ENCODE data around the gene GJB2.

Gene GJB2

GRCh38 chr13:20185366-20186056, 7.2 kb downstream of the GJB2 start:
- Histone ChIP-seq H3K27ac (no peak overlapping the region), H3K4me3 (ENCODE audit: low read depth, low read length) (no peak overlapping the region), H3K36me3 (replicated peaks) (no peaks in the 10 kb centered on the region), H3K27me3 (replicated peaks) (peaks cover 8% of the 10 kb centered on the region)
- no peak for TF ChIP-seq CTCF (IDR thresholded peaks at IDR 0.05; ENCODE audit: low read depth, low read length, missing control alignments)
- in situ Hi-C loops (cut with HindIII; ENCODE audit: low pct_ligation_motif_present, low sequenced_read_pairs): loop anchor here (25.0 kb wide), 1 partner anchor 227 kb away; no protein-coding TSS in a partner anchor
- no peak for DNase-seq

- in situ Hi-C loops (cut with HindIII; ENCODE audit: low pct_ligation_motif_present, low sequenced_read_pairs): loop anchor here (25.0 kb wide), 1 partner anchor 230 kb away; no protein-coding TSS in a partner anchor
- DNase-seq: peak; percentile 38
- Histone ChIP-seq H3K27me3 (replicated peaks) (peaks cover 30% of the 10 kb centered on the region), H3K4me3 (ENCODE audit: low read depth, low read length) (no peak overlapping the region), H3K27ac (no peak overlapping the region), H3K36me3 (replicated peaks) (no peaks in the 10 kb centered on the region)
- TF ChIP-seq CTCF (IDR thresholded peaks at IDR 0.05; ENCODE audit: low read depth, low read length, missing control alignments): peak; percentile 92
These were observed 10.4 kb downstream of the GJB2 start for GRCh38 chr13:20182231-20182846.

- no peaks in the 10 kb centered on the region for H3K36me3 ChIP-seq (replicated peaks)
These were observed 11.6 kb downstream of the GJB2 start for GRCh38 chr13:20181188-20181587.

GRCh38 chr13:20178156-20178555, 14.6 kb downstream of the GJB2 start:
- Histone ChIP-seq H3K36me3 (replicated peaks) (no peaks in the 10 kb centered on the region), H3K27me3 (replicated peaks) (peaks cover 36% of the 10 kb centered on the region), H3K4me3 (ENCODE audit: low read depth, low read length) (no peak overlapping the region), H3K27ac (no peak overlapping the region)
- TF ChIP-seq CTCF (IDR thresholded peaks at IDR 0.05; ENCODE audit: low read depth, low read length, missing control alignments): no peak
- no peak for DNase-seq
- in situ Hi-C loops (cut with HindIII; ENCODE audit: low pct_ligation_motif_present, low sequenced_read_pairs): loop anchor here (25.0 kb wide), 1 partner anchor 234 kb away; no protein-coding TSS in a partner anchor

More at GRCh38 chr13:20181188-20181587, 11.6 kb downstream of the GJB2 start:
- Histone ChIP-seq H3K4me3 (ENCODE audit: low read depth, low read length) (no peak overlapping the region), H3K27me3 (replicated peaks) (peaks cover 39% of the 10 kb centered on the region), H3K27ac (no peak overlapping the region)
- no peak for TF ChIP-seq CTCF (IDR thresholded peaks at IDR 0.05; ENCODE audit: low read depth, low read length, missing control alignments)
- no peak for DNase-seq
- in situ Hi-C loops (cut with HindIII; ENCODE audit: low pct_ligation_motif_present, low sequenced_read_pairs): loop anchor here (25.0 kb wide), 1 partner anchor 231 kb away; no protein-coding TSS in a partner anchor

- Histone ChIP-seq H3K36me3 (replicated peaks) (no peaks in the 10 kb centered on the region), H3K4me3 (ENCODE audit: low read depth, low read length) (peak overlapping the region; percentile 20), H3K27ac (no peak overlapping the region), H3K27me3 (replicated peaks) (peaks cover 36% of the 10 kb centered on the region)
- no peak for TF ChIP-seq CTCF (IDR thresholded peaks at IDR 0.05; ENCODE audit: low read depth, low read length, missing control alignments)
- in situ Hi-C loops (cut with HindIII; ENCODE audit: low pct_ligation_motif_present, low sequenced_read_pairs): loop anchor here (25.0 kb wide), 1 partner anchor 235 kb away; no protein-coding TSS in a partner anchor
- DNase-seq: no peak
These were observed 15.5 kb downstream of the GJB2 start for GRCh38 chr13:20177049-20177831.

Measured in brain microvascular endothelial cell (primary cell).